GM18499 (cell line): ENCODE data around the gene PDS5B.

Experiments used
- ATAC-seq: cut with Tn5 transposase; IDR thresholded peaks from one replicate; pipeline ENCODE4 v1.9.1; 2021; ENCODE audit warnings: moderate number of reproducible peaks; ENCODE audit not compliant: insufficient read depth, unreplicated experiment

Gene PDS5B

DNA sequence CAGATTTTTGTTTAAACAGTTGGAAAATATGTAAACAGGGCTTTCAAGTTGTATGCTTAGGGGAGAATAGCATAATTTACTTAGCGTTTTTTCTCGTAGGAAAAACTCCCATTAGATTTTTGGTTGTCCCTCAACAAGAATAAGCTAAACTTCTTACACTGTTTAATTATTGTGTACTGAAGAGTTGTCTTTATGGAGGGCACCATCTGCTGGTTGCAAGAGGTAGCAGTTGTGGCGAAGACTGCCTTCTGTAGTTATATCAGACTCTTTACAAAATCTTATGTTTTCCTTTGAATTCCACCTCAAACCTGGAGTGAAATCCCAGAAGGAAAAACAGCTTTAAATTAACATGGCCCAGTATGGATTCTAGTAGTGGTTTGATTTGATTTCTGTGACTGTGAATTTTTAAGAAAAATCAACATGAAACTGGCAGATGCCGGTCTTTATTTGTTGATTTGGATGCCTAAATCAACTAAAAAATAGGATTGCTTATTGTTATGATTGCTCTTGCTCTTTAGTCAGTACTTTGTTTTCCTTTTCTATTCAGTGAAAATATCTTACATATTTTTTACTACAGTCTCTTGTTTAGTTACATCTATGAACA, 53.4 kb downstream of the PDS5B start:
- ATAC-seq: no peak

DNA sequence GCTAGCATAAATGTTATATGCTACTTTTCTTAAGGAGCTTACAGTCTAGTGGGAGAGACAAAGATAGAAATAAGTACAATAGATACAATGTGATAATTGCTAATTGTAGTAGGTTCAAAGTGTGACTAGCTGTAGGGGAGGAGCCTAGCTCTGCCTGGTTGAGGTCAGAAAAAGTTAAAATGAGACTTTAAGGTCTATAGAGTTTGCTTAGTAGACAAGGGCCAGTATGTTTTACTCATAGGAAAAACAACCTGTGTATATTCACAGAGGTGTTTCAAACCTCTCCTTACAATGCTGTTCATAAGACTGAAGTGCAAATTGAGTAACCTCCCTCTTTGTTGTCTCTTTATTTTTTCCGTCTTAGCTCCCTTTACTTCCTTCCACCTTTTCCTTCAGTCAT, 56.1 kb downstream of the PDS5B start:
- ATAC-seq: no peak

DNA sequence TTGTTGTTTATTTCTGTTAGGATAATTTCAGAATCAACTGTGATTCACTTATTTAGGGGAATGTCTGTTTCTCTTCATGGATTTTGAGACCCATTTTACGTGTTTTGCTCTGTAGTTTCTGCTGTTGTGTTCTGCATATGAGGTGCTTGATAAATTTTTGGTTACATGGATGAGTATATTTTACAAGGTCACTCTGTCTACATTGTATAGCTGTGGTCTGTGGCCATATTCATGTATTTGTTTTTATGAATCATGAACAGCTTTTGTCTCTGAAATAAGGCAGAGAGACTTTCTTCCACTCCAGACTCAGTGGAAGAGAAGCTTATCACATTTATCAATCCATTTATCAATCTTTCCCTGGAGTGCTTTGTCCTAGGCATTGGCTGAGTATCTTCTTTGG, 56.6 kb downstream of the PDS5B start:
- ATAC-seq: no peak

DNA sequence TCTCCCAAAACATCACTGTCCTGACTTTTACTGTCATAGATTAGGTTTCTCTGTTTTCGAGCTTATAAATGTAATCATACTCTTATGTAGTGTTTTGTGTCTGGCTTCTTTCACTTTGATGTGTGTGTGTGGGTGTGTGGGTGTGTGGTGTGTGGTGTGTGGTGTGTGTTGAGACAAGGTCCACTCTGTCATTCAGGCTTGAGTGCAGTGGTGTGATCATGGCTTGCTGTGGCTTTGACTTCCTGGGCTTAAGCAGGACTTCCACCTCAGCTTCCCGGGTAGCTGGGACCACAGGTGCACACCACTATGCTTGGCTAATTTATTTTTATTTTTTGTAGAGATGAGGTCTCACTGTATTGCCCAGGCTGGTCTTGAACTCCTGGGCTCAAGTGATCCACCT, 59.6 kb downstream of the PDS5B start:
- ATAC-seq: no peak

DNA sequence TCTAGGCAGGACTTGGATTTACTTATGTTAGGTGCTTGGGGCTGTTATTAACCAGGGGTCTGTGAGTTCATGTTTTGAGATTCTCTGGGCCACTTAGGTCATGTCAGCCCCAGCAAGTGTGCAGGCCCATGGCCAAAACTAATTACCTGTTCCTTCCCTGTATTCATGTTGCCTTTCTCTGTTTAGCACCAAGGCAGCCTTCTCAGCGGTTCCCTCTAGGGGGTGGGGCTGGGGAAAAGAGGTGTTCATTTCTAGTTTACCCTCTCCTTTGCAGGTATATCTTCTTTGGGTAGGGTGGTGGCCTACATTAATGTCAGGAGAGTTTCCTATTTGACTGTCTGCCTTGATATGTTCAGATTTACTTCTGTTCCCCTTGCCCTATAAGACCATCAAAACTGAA, 61.7 kb downstream of the PDS5B start:
- no peak for ATAC-seq

DNA sequence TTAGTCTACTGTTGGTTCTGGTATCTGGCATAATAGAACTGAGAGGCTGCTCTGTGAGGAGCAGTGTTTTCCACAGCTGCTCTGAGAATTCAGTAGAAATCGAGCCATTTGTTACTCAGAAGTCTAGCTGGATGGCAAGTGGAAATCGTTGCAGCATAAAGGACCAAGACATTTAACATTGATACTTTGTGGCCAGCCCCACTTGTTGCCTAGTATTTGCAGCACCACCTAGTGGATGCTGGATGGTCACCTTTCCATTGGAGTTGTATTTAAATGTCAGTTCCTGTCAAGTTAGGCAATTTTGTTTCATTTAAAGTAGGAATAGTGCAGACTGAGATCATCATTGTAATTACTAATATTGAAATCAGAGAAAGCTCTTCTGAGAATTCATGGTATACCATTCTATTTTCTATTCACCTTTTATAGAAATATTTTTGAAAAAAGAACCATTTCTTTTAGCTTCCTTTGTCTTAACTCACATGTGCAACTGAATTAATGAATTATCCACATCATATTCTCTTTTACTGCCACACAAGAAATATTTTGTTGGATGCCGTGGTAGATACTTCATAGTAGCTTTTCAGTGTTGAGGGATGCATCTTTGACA, 64.6 kb downstream of the PDS5B start:
- ATAC-seq: no peak

DNA sequence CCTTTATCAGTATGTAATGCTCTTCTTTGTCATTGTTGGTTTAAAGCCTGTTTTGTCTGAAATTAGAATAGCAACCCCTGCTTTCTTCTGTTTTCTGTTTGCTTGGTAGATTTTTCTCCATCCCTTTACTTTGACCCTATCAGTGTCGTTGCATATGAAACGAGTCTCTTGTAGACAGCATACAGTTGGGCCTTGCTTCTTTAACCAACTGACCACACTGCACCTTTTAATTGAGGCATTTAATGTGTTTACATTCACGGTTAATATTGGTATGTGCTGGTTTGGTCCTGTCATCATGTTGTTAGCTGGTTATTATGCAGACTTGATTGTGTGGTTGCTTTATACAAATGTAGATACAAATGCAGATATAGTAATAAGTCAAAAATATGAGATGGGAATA, 71.1 kb downstream of the PDS5B start:
- ATAC-seq: no peak

DNA sequence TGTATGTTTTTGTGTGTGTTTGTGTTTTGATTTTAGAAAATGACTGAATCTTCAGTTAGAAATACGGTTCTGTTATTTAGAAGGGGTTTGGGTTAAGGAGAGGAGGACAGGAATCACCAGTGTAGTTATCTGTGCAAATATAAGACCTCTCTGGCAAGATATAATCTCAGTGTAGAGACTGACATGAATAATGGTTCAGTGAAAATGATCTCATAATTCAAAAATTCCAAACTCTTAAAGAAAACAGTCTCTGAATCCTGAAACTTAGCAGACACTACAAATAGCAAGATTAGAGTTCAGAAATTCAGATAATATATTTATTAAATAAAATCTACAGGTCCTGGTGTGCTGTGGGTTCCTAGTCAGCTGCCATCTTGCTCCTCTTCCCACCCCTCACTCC, 73.5 kb downstream of the PDS5B start:
- no peak for ATAC-seq

DNA sequence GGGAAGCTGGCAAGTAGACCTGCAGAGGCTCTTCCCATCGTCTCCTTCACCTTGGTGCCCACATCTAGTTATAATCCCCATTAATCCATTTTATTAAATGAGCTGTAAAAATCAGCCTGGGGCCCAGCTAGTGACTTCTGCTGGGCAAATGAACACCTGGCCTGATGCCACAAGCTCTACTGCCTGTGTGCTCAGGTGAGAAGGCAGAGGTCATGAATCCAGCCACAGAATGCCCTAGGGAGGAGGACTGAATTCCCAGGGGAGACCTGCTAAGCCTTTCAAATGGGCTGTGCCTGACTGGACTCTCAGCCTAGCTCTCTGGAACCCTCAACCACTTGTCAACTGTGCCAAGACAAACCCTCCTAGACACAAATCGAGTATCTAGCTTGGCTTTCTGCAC, 74.0 kb downstream of the PDS5B start:
- ATAC-seq: no peak

DNA sequence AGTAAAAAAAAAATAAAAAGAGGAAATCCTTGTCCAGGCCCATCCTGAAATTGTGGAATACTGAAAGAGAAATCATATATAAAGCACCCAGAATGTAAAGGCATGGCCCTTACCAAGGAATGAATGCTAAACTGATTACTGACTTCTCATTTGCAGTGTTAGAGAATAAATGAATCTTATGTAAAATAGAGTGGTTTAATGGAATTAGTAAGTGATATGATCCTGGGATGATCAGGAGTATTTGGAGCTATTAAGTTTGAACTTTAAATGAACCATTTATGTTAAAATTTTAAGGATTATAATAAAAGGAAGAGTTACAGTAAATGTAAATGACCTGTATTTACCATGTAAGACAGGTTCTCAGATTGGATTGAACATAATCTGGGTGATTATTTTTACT, 75.4 kb downstream of the PDS5B start:
- no peak for ATAC-seq

DNA sequence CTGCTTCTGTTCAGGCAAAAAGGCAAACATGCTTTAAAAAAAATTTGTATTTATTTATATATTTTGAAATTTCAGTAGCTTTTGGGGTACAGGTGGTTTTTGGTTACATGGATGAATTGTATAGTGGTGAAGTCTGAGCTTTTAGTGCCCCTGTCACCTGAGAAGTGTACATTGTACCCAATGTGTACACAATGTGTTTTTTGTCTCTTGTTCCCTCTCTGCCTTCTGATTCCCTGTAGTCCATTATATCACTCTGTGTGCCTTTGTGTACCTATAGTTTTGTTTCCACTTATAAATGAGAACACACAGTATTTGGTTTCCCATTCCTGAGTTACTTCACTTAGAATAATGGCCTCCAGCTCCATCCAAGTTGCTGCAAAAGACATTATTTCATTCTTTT, 77.4 kb downstream of the PDS5B start:
- no peak for ATAC-seq

DNA sequence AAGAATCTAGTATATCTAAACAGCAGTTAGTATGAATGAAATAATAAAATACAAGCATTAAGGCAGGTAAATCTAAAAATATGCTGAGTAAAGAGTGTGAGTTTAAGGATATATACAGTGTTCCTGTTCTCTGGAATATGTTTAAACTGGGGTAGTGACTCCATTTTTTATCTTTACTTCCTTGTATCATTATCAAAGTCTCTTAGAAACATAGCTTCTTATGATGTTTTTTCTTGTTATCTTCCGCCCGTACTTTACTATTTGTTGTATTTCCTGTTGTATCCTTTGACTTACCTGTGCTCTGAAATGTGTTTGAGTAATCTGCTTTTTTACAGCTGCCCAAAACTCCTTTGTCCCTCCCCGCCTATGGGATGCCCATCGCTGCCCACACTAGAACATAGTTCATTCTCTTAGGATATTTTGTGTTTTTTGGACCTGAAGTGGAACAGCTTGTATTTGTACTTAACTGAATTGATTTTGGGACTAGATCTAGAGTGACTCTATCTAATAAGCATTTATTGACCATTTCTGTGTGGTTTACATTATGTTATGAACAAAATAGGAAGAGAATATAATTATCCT, 80.8 kb downstream of the PDS5B start:
- ATAC-seq: no peak

DNA sequence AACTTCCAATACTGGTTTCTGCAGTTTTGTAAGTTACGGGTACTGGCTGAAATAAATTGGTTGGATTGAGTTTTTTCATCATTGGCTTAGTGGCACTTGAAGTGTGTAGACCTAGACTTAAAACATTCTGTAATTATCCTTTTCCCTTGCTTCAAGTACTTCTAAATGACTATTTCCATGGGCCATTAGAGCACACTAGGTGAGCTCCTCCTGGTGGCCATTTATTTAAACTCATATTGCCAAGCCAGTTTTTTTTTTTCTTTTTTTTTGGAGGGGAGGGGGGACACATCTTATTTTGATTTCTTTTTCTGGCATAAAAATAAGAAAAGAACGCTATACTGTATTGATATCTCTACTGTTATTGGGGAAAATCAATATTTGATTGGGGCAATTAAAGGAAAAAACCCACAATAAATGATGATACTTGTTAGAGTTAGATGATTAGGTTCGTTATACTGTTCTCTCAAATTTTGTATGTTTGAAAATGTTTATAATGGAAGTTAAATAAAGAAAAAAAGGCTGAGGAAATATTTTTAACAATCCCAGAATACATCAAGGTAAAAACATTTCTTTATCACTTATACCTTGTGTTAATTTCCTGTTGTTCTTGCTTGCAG, 82.9 kb downstream of the PDS5B start:
- ATAC-seq: no peak

DNA sequence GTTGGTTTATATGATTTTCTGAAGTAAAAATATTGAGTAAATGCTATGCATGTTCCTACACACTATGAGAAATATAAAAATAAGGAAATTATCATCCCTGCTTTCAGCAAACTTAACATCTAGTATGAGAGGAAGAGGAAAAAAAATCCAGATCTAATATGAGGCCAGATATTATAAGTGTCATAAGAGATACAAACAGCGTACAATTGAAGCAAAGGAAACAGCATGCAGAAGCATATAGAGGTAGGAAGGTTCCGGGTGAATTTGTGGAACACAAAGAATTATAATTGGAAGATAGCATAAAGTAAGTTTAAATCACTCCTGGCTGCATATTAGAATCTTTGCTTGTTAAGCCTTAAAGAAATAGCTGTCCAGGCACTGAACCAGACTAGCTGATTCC, 88.3 kb downstream of the PDS5B start:
- no peak for ATAC-seq

DNA sequence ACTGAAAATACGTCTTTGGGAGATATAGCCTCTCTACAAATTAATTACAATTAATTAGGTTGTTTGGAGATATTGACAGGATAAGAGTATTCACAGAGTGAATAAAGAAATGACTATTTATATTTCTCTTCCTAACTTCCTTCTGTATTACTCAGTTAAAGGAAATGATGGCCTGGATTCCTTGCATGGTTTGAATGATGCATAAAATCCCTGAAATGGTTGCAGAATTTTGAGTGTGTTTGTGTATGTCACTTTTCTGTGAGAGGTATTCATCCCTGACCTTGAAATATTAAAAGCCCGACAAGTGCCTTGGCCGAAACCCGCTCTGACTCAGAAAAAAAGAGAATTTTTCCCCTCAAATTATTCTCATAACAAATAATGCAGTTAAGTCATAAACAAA, 90.0 kb downstream of the PDS5B start:
- ATAC-seq: no peak

DNA sequence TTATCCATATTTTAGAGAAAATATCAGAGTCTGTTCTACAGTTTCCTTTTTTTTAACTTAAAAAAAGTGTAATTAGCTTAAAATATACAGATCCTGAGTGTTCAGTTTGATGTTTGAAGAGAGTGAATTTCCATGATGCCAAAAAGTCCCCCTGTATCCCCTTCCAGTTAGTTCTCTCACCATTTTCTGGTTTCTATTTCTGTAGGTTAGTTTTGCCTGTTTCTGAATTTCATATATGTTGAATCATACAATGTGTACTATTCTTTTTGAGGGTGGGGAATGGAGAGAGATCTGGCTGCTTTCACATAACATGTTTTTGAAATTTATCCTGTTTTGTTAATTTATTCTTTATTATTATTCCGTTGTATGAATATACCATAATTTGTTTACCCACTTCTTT, 95.9 kb downstream of the PDS5B start:
- ATAC-seq: no peak

DNA sequence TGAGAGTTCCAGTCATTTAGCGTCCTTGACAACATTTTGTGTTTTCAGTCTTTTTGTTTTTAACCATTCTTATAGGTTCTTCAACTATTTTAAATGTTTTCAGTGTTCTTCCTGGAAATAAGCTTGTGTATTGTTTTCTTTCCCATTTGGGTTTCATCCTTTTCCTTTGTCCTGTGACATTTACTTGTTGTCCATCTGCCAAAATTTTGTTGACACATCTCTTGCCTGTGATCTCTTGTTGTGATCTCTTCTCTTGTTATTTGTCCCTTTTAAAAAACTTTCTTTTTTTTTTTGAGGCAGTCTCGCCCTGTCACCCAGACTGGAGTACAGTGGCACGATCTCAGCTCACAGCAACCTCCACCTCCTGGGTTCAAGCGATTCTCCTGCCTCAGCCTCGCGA, 96.5 kb downstream of the PDS5B start:
- no peak for ATAC-seq

DNA sequence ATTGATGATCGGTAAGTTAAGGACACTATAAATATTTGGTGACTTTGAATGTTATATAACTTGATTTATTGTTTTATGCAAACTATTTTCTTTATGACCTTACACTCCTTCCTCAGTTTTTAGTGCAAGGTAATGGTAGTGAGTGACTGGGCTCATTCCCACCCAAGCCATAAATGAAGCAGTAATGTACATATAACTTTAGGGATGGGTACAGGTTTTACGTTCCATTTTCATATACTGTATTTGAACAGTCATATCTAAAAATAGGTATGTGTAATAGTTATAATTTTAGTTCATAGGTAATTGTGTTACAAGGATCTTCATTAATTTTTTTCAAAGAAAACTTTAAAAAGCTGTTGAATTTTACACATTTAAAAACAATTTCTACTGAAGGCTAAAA, 101.0 kb downstream of the PDS5B start:
- ATAC-seq: no peak

DNA sequence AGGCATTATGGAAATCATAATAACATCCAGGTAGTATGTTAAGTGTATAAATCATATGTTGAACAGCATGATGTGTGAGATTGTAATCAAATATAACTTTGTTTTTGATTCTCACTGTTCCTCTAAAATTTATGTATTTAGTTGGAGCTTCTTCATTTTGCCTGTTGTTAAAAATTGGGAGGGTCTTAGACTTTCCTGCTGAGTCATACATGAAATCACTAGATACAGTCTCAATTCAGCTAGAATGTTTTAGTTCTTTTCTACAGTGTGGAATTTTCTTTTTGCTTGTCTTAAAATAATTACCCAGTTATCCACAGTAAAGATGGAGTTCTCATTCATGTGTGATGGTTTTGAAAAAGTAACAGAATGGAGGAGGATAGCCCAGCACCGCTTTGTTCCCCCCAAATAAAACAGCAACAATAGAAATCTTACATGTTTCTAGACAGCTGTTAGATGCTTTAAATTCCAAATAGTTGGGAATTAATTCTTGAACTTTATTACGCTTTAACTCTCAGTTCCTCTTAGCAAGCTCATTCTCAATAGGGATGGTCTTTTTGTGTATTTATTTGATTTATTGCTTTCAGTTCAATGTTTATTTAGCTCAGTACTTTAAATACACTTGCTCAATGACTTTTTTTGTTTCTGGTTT, 109.5 kb downstream of the PDS5B start:
- no peak for ATAC-seq

DNA sequence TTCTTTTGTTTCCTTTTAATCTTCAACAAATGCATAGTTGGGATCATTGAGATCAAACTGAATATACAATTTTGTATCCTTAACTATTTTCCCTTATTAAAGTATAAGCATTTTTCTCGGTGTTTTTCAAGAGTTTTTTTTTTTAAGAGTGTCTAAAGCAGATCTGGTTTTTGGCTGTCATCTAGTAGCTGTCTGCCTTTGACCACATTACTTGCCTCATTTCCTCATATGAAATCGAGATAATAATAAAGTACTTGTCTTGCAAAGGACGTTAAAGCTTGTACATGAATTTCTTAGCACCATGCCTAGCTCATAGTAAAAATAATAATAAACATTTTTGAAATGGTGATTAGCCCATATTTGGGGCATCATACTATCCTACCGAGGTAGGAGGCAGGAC, 121.2 kb downstream of the PDS5B start:
- no peak for ATAC-seq

DNA sequence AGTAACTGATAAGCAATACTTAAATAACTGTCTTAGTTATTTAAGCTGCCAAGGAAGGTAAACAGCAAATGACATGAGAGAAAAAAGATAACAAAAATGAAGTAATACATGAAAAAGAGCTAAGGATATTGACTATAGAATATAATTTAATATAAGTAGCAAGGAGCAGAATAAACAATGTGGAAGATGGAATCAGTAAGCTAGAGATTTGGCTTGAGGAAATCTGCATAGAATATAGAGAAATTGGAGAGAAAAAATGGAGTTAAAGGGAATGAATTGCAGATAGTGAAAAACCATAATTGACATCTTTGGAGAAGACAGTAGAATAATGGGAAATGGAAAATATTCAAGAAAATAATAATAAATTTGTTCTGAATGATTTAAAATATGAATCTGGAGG, 127.1 kb downstream of the PDS5B start:
- ATAC-seq: no peak
